Psoas muscle (tissue), 8 donors: ENCODE measurements around the gene LY6G6C. TPM values are rescaled to one million over a fixed set of nuclear protein-coding genes. Genes with fewer than 3 reads are reported as not detected.
A peak's percentile ranks its signal among the peaks of the same experiment; 100 is the strongest.

ENCODE experiments used
- ATAC-seq, 4 donors: fragments of 200-7000 bp; cut with Tn5 transposase; one replicate each; pipeline ENCODE4 v1.9.1; 2020; ENCODE audit warnings: moderate library complexity in 3 of 4, mild to moderate bottlenecking in 2 of 4
- DNase-seq, 2 donors: peaks; one replicate each; pipeline ENCODE4 v3.0.0-alpha.2; 2020
- H3K27ac ChIP-seq: fragments of 200-600 bp; one replicate; pipeline ENCODE4 v1.8.0; 2022
- H3K27me3 ChIP-seq, 3 donors: fragments of 200-600 bp in 1 of 3; one replicate each; pipeline versions ENCODE4 v1.6.1 to v1.8.0; 2013 to 2022; ENCODE audit warnings: low read length in 2 of 3, mild to moderate bottlenecking in 2 of 3, moderate library complexity in 1 of 3; ENCODE audit not compliant: insufficient read depth in 3 of 3
- H3K36me3 ChIP-seq, 2 donors: fragments of 200-600 bp in 1 of 2; one replicate each; pipeline versions ENCODE4 v1.6.1 to v1.8.0; 2013 to 2022; ENCODE audit warnings: low read depth in 1 of 2, mild to moderate bottlenecking in 1 of 2, moderate library complexity in 1 of 2; ENCODE audit not compliant: insufficient read depth in 1 of 2
- H3K4me1 ChIP-seq: fragments of 200-600 bp; one replicate; pipeline ENCODE4 v1.8.0; 2022
- H3K4me3 ChIP-seq: fragments of 200-600 bp; one replicate; pipeline ENCODE4 v1.8.0; 2022; ENCODE audit warnings: mild to moderate bottlenecking
- H3K9me3 ChIP-seq: fragments of 200-600 bp; one replicate; pipeline ENCODE4 v1.8.0; 2022
- WGBS, 3 donors: extraction: QIAGEN DNeasy Blood & Tissue Kit; methylation state at CpG; one replicate each; pipeline versions ENCODE4 v1.1.6 to v1.1.7; 2013; 5-methylcytosine and 5-hydroxymethylcytosine counted together
- intact Hi-C, 2 donors: fragments of 100-400 bp; cut with DNase I; formaldehyde crosslinking; loops; one replicate each; pipeline versions ENCODE4 v1.11.0 to v1.14.2; 2022
- polyA plus RNA-seq, 3 donors: library from polyadenylated mRNA; stranded (reverse); fragments of 200-250 nt; gene quantifications; one replicate each; pipeline ENCODE4 v1.2.3, GENCODE V29; 2013
- total RNA-seq, 4 donors: library from RNA; stranded (reverse); fragmentation: NEBNext Ultra II Directional in 2 of 4; extraction: Animal tissue kit (Norgen Biotek cat#: 25700) in 2 of 4; gene quantifications; one replicate each; pipeline versions ENCODE4 v1.2.1 to v1.2.4, GENCODE V29; 2021 to 2023
- TF ChIP-seq, protein P1 (sequence below): fragments of 200-600 bp; IDR thresholded peaks from one replicate; pipeline ENCODE4 v1.8.0; 2022; ENCODE audit warnings: antibody characterized with exemption
- donor health status: healthy with polysubstance abuse.
- donor health status: DM: no; HTN: no; CAD: no; lungs with moderate emphysema.
- donor health status: Bipolar disorder and iron deficiency.
- donor health status: healthy.
- donor health status: DM: yes; HTN: yes; CAD: no.
- donor health status: DM: no; HTN: no; CAD: no.
- donor health status: DM: no; HTN: no; CAD: no.
- donor health status: DM: yes; HTN: yes; CAD: no.

LY6G6C gene
- total and polyA plus RNA-seq, 7 donors = not detected

DNA sequence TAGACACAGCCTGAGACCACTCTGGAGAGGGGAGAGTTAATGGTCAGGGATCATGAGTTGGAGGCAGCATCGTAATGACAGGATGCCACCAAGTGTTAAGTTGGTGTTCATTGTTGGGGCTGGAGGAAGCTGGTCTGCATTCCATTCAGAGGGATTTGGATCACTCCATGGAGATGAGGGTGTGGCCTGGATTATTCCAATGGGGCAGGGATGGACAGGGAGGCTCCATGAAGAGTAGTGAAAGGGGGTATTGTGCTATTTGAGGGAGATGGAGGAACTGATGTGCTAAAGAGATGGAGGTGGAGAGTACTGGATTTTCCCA, 42.0 kb upstream of the LY6G6C start:
- Histone ChIP-seq H3K36me3 (peaks cover 0 to 39% of the 10 kb centered on the region in 2 donors), H3K27ac (no peak overlapping the region), H3K4me1 (no peaks in the 10 kb centered on the region), H3K4me3 (no peak overlapping the region), H3K27me3 (no peaks in the 10 kb centered on the region), H3K9me3 (no peaks in the 10 kb centered on the region)
- 8 to 20% (median 16%) methylated on average over 1 of the region's 1 CpG for WGBS, 3 donors
- ATAC-seq (peak in 1 of 4 donors; percentile 24), DNase-seq (no peak)
- intact Hi-C loops = no loop called here
- TF ChIP-seq, protein P1, sequence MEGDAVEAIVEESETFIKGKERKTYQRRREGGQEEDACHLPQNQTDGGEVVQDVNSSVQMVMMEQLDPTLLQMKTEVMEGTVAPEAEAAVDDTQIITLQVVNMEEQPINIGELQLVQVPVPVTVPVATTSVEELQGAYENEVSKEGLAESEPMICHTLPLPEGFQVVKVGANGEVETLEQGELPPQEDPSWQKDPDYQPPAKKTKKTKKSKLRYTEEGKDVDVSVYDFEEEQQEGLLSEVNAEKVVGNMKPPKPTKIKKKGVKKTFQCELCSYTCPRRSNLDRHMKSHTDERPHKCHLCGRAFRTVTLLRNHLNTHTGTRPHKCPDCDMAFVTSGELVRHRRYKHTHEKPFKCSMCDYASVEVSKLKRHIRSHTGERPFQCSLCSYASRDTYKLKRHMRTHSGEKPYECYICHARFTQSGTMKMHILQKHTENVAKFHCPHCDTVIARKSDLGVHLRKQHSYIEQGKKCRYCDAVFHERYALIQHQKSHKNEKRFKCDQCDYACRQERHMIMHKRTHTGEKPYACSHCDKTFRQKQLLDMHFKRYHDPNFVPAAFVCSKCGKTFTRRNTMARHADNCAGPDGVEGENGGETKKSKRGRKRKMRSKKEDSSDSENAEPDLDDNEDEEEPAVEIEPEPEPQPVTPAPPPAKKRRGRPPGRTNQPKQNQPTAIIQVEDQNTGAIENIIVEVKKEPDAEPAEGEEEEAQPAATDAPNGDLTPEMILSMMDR = no peak

DNA sequence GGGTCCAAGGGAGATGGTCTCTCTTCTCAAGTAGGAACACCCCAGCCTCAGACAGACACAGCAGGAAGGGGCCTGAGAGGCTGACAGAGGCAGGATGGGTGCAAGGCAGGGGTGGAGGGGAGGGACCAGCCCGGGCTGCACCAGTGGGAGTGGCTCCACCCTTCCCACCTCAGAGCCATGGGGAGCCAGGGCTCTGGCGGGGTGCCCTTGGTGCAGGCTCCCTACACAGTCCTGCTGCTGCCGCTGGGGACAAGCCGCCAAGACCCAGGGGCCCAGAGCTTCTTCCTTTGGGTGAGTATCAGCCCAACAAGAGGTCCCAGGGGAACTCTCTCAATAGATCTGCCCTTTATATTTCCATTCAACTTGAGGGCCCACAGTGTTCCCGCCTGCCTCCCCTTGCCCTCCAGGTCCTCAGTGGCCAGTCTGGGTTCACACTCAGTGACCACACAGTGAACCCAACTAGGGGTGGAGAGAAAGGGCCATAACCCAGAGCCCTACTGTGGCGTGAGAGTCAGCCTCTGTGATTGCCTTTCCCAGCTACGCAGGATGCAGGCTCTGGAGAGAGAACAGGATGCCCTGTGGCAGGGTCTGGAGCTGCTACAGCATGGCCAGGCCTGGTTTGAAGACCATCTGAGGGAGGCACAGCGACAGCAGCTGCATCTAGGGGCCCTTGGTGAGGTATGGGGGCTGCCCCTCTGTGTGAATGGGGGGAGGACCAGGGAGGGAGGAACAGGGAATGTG, 41.5 kb upstream of the LY6G6C start:
- Histone ChIP-seq H3K27ac (no peak overlapping the region), H3K9me3 (no peaks in the 10 kb centered on the region), H3K36me3 (peaks cover 0 to 36% of the 10 kb centered on the region in 2 donors), H3K4me1 (no peaks in the 10 kb centered on the region), H3K4me3 (no peak overlapping the region), H3K27me3 (no peaks in the 10 kb centered on the region)
- DNase-seq = no peak
- WGBS, 3 donors = 63 to 68% (median 67%) methylated on average over 8 of the region's 8 CpGs
- TF ChIP-seq, protein P1 = no peak
- intact Hi-C loops = no loop called here
- ATAC-seq = no peak

DNA sequence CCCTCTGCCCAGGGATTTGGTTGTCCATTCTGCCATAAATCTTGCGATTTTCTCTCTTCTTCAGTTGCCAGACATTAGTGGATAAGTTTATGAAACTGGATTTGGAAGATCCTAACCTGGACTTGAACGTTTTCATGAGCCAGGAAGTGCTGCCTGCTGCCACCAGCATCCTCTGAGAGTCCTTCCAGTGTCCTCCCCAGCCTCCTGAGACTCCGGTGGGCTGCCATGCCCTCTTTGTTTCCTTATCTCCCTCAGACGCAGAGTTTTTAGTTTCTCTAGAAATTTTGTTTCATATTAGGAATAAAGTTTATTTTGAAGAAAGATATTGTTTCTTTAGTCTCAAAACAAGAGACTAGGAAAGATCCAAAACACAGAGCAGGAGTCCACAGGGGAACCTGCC, 40.8 kb upstream of the LY6G6C start, which contains the start of gene SAPCD1:
Gene SAPCD1 (plus strand): TSS at position 301 of the 400 bp plus-strand sequence. CDS start 399 bp downstream, outside the sequence.
- no peak for DNase-seq
- Histone ChIP-seq H3K4me1 (no peaks in the 10 kb centered on the region), H3K27ac (no peak within 1 kb of the TSS), H3K36me3 (peaks cover 0 to 30% of the 10 kb centered on the region in 2 donors), H3K27me3 (no peaks in the 10 kb centered on the region), H3K4me3 (no peak within 1 kb of the TSS), H3K9me3 (no peaks in the 10 kb centered on the region)
- intact Hi-C loops = no loop called here
- WGBS, 3 donors = 76 to 84% (median 79%) methylated on average over 4 of the region's 4 CpGs
- TF ChIP-seq, protein P1 = no peak
- no peak for ATAC-seq

DNA sequence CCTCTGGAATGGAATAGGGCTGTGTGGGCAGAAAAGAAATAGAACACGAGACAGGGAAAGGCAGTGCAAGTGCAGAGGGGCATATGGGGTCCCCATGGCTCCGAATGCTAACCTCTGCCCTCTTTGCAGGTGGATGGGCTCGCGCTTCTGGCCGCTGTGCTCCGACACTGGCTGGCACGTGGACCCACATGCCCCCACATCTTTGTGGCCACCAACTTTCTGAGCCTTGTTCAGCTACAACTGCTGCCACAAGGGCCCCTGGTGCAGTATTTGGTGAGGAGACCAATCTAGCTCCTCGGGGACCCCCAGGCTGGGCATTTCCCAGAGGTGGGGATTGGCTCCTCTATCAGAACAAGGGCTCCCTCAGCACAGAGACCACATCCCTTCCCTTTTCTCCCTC, 39.8 kb upstream of the LY6G6C start:
- no peak overlapping the region for H3K4me3 ChIP-seq
- peaks cover 0 to 20% of the 10 kb centered on the region in 2 donors for H3K36me3 ChIP-seq
- H3K9me3 ChIP-seq = no peaks in the 10 kb centered on the region
- TF ChIP-seq, protein P1 = no peak
- H3K4me1 ChIP-seq = no peaks in the 10 kb centered on the region
- WGBS, 3 donors = 96 to 98% (median 97%) methylated on average over 8 of the region's 8 CpGs
- DNase-seq = no peak
- no peak for ATAC-seq
- H3K27me3 ChIP-seq = no peaks in the 10 kb centered on the region
- intact Hi-C loops = no loop called here
- no peak overlapping the region for H3K27ac ChIP-seq

DNA sequence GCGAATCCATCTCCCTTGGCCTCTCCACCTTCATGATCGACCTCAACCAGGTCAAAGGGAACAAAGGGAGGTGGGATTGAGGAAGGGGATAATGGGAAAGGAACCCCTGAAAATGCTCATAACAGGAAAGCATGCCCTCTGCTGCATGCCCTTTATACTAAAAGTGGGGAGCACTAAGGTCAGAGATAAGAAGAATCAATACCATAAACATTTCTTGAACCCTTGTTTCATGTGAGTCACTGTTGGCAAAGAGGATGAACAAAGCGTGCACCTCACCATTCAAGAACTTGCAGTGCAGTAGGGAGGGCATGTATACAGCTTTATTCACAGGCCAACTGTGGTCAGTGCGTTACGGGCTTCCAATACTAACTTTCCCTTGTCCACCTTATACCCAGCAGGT, 39.2 kb upstream of the LY6G6C start:
- peaks cover 0 to 14% of the 10 kb centered on the region in 2 donors for H3K36me3 ChIP-seq
- H3K4me1 ChIP-seq = no peaks in the 10 kb centered on the region
- no peaks in the 10 kb centered on the region for H3K9me3 ChIP-seq
- DNase-seq = no peak
- ATAC-seq = no peak
- no peak overlapping the region for H3K27ac ChIP-seq
- TF ChIP-seq, protein P1 = no peak
- intact Hi-C loops = no loop called here
- no peaks in the 10 kb centered on the region for H3K27me3 ChIP-seq
- 92 to 96% (median 93%) methylated on average over 5 of the region's 5 CpGs for WGBS, 3 donors
- no peak overlapping the region for H3K4me3 ChIP-seq
